Erythroblast (primary cell): Measurements from ENCODE around the gene MRPL10.

Source experiments
- DNase-seq, 2 experiments: peaks; one replicate each; lab custom pipeline; 2025; lab: John Stamatoyannopoulos, UW
- GATA1 ChIP-seq: IDR thresholded peaks from 2 replicates; pipeline ENCODE4 v1.6.1; 2011; ENCODE audit warnings: low read depth, mild to moderate bottlenecking, control low read depth, low read length, moderate library complexity
- POLR2A ChIP-seq: IDR thresholded peaks from 2 replicates; pipeline ENCODE4 v1.6.1; 2011; ENCODE audit warnings: mild to moderate bottlenecking, low read length

MRPL10 gene

GRCh38 chr17:47839071-47839470, 7.7 kb upstream of the MRPL10 start:
- TF ChIP-seq POLR2A (no peak), GATA1 (no peak)
- no peak for DNase-seq

GRCh38 chr17:47838636-47839035, 7.3 kb upstream of the MRPL10 start:
- TF ChIP-seq POLR2A = no peak
- no peak for TF ChIP-seq GATA1
- DNase-seq = no peak

GRCh38 chr17:47837401-47838039, 6.2 kb upstream of the MRPL10 start:
- DNase-seq = no peak
- TF ChIP-seq POLR2A (no peak), GATA1 (no peak)

GRCh38 chr17:47836601-47837000, 5.3 kb upstream of the MRPL10 start:
- TF ChIP-seq POLR2A (no peak), GATA1 (no peak)
- DNase-seq = no peak

GRCh38 chr17:47834756-47835155, 3.4 kb upstream of the MRPL10 start:
- no peak for DNase-seq
- TF ChIP-seq GATA1 (no peak), POLR2A (no peak)

- TF ChIP-seq GATA1 = no peak
- no peak for TF ChIP-seq POLR2A
These were observed 590 bp upstream of the MRPL10 start for GRCh38 chr17:47831934-47832327.

GRCh38 chr17:47830396-47831002, 842 bp downstream of the MRPL10 start:
- TF ChIP-seq GATA1 (no peak), POLR2A (no peak)
- DNase-seq = no peak

More at GRCh38 chr17:47831934-47832327, 590 bp upstream of the MRPL10 start:
- DNase-seq = peak in 1 of 2 experiments; percentile 35

GRCh38 chr17:47829870-47830269, 1.5 kb downstream of the MRPL10 start:
- DNase-seq = no peak
- TF ChIP-seq GATA1 = no peak
- no peak for TF ChIP-seq POLR2A

GRCh38 chr17:47823519-47823918, 7.8 kb downstream of the MRPL10 start:
- no peak for DNase-seq
- TF ChIP-seq GATA1 (no peak), POLR2A (no peak)

- TF ChIP-seq GATA1 (no peak), POLR2A (no peak)
- no peak for DNase-seq
These were observed 8.6 kb downstream of the MRPL10 start for GRCh38 chr17:47822785-47823184.

- peak; percentile 76 to 78 for DNase-seq
- TF ChIP-seq POLR2A (peak; percentile 63), GATA1 (no peak)
These were observed 9.6 kb downstream of the MRPL10 start, which contains the start of gene OSBPL7 for GRCh38 chr17:47821424-47822391. Gene OSBPL7, minus strand, starts transcription at chr17:47821794. Its CDS starts 1,516 bp downstream, at chr17:47820278.

- TF ChIP-seq GATA1 (no peak), POLR2A (no peak)
These were observed 10.3 kb downstream of the MRPL10 start for GRCh38 chr17:47821031-47821423.

GRCh38 chr17:47820033-47820789, 11.1 kb downstream of the MRPL10 start:
- TF ChIP-seq POLR2A (no peak), GATA1 (no peak)
- no peak for DNase-seq

More at GRCh38 chr17:47821031-47821423, 10.3 kb downstream of the MRPL10 start:
- no peak for DNase-seq

GRCh38 chr17:47819475-47819874, 11.9 kb downstream of the MRPL10 start:
- DNase-seq = no peak
- TF ChIP-seq POLR2A (no peak), GATA1 (no peak)
